Measurements from ENCODE around the gene DDB1.

Gene DDB1

GRCh38 chr11:61356706-61357105, 23.8 kb upstream of the DDB1 start:
- DNase-seq = no peak

GRCh38 chr11:61354208-61354607, 21.3 kb upstream of the DDB1 start:
- DNase-seq = no peak

- DNase-seq = no peak
Observed at GRCh38 chr11:61353131-61354067, 20.5 kb upstream of the DDB1 start.

- DNase-seq = no peak
Observed at GRCh38 chr11:61352038-61352437, 19.1 kb upstream of the DDB1 start.

GRCh38 chr11:61350803-61351202, 17.9 kb upstream of the DDB1 start:
- DNase-seq = no peak

- DNase-seq = no peak
Observed at GRCh38 chr11:61350336-61350735, 17.4 kb upstream of the DDB1 start.

GRCh38 chr11:61349916-61350315, 17.0 kb upstream of the DDB1 start:
- no peak for DNase-seq

GRCh38 chr11:61349189-61349751, 16.4 kb upstream of the DDB1 start:
- DNase-seq = no peak

GRCh38 chr11:61347916-61348461, 15.1 kb upstream of the DDB1 start:
- DNase-seq = no peak

- no peak for DNase-seq
Observed at GRCh38 chr11:61345954-61346843, 13.3 kb upstream of the DDB1 start.

- no peak for DNase-seq
Observed at GRCh38 chr11:61345170-61345610, 12.3 kb upstream of the DDB1 start.

GRCh38 chr11:61343792-61344745, 11.2 kb upstream of the DDB1 start:
- DNase-seq = no peak

- no peak for DNase-seq
Observed at GRCh38 chr11:61342207-61342803, 9.4 kb upstream of the DDB1 start.

- DNase-seq = no peak
Observed at GRCh38 chr11:61341706-61342105, 8.8 kb upstream of the DDB1 start.

GRCh38 chr11:61340979-61341378, 8.1 kb upstream of the DDB1 start:
- no peak for DNase-seq

GRCh38 chr11:61339490-61339878, 6.6 kb upstream of the DDB1 start:
- DNase-seq = no peak

GRCh38 chr11:61338783-61339489, 6.0 kb upstream of the DDB1 start:
- DNase-seq = no peak

- no peak for DNase-seq
Observed at GRCh38 chr11:61337706-61338470, 5.0 kb upstream of the DDB1 start.

Measured in nucleus accumbens (tissue), 56 donors.